OCI-LY1 (cell line): ENCODE results near the gene SH3PXD2A.

Experiments
- H2AFZ ChIP-seq: fragments of 200-600 bp; sonication (generic), shearing (Covaris generic); 2 replicates; pipeline ENCODE4 v1.6.0; 2014; ENCODE audit warnings: antibody characterized with exemption, mild to moderate bottlenecking, low read length
- H3F3A ChIP-seq: fragments of 200-600 bp; sonication (generic), shearing (Covaris generic); 2 replicates; pipeline ENCODE4 v1.6.0; 2014; ENCODE audit warnings: mild to moderate bottlenecking, antibody characterized with exemption, low read length, moderate library complexity; ENCODE audit not compliant: insufficient read depth
- H3K27ac ChIP-seq: fragments of 200-600 bp; sonication (generic); 2 replicates; pipeline ENCODE4 v1.5.1; 2014; ENCODE audit warnings: low read length, mixed run types, mild to moderate bottlenecking, low read depth; ENCODE audit not compliant: poor library complexity, severe bottlenecking
- H3K27me3 ChIP-seq: fragments of 200-600 bp; sonication (generic); 2 replicates; pipeline ENCODE4 v1.6.0; 2014; ENCODE audit warnings: antibody characterized with exemption, mild to moderate bottlenecking, low read length, moderate library complexity; ENCODE audit not compliant: insufficient read depth
- H3K36me3 ChIP-seq: fragments of 200-600 bp; sonication (generic); 2 replicates; pipeline ENCODE4 v1.6.1; 2014; ENCODE audit warnings: mild to moderate bottlenecking, antibody characterized with exemption, low read length, moderate library complexity, mixed read lengths; ENCODE audit not compliant: insufficient read depth
- H3K4me1 ChIP-seq: fragments of 200-600 bp; sonication (generic); 2 replicates; pipeline ENCODE4 v1.5.1; 2014; ENCODE audit warnings: mild to moderate bottlenecking, low read length, moderate library complexity; ENCODE audit not compliant: insufficient read depth, severe bottlenecking
- H3K4me2 ChIP-seq: fragments of 200-600 bp; sonication (generic), shearing (Covaris generic); 2 replicates; pipeline ENCODE4 v1.6.1; 2014; ENCODE audit warnings: low read length
- H3K4me3 ChIP-seq: fragments of 200-600 bp; sonication (generic); 2 replicates; pipeline ENCODE4 v1.5.1; 2014; ENCODE audit warnings: low read length, low read depth, mild to moderate bottlenecking, mixed read lengths; ENCODE audit not compliant: poor library complexity, severe bottlenecking
- H3K79me2 ChIP-seq: fragments of 200-600 bp; shearing (Covaris generic); 2 replicates; pipeline ENCODE4 v1.6.1; 2016; ENCODE audit warnings: mixed run types, low read length, mixed read lengths; ENCODE audit not compliant: insufficient read depth
- H3K9ac ChIP-seq: fragments of 200-600 bp; sonication (generic), shearing (Covaris generic); 2 replicates; pipeline ENCODE4 v1.6.1; 2014; ENCODE audit warnings: mild to moderate bottlenecking, low read length, mixed read lengths
- H3K9me2 ChIP-seq: fragments of 200-600 bp; sonication (generic), shearing (Covaris generic); 2 replicates; pipeline ENCODE4 v1.6.1; 2014; ENCODE audit warnings: low read depth, mild to moderate bottlenecking, low read length, mixed read lengths
- H3K9me3 ChIP-seq: fragments of 200-600 bp; shearing (Covaris generic); 2 replicates; pipeline ENCODE4 v1.6.1; 2014; ENCODE audit warnings: low read length, mixed read lengths
- H4K20me1 ChIP-seq: fragments of 200-600 bp; sonication (generic), shearing (Covaris generic); 2 replicates; pipeline ENCODE4 v1.6.0; 2016; ENCODE audit warnings: mild to moderate bottlenecking, low read length; ENCODE audit not compliant: insufficient read depth
- CTCF ChIP-seq: fragments of 200-600 bp; sonication (generic), shearing (Covaris generic); IDR thresholded peaks from 2 replicates; pipeline ENCODE4 v1.5.1; 2017; ENCODE audit warnings: mild to moderate bottlenecking, antibody characterized with exemption, low read length, moderate library complexity, mixed read lengths
- EZH2 ChIP-seq: fragments of 200-600 bp; sonication (generic), shearing (Covaris generic); IDR thresholded peaks from 2 replicates; pipeline ENCODE4 v1.8.0; 2017; ENCODE audit warnings: borderline replicate concordance, mixed run types, mild to moderate bottlenecking, antibody characterized with exemption, low read length, moderate library complexity, mixed read lengths

The SH3PXD2A gene

GRCh38 chr10:103599907-103600306, 255.5 kb downstream of the SH3PXD2A start:
- no peak overlapping the region for H3K27ac ChIP-seq
- no peak overlapping the region for H3K9ac ChIP-seq
- no peaks in the 10 kb centered on the region for H3K4me1 ChIP-seq
- no peaks in the 10 kb centered on the region for H3K79me2 ChIP-seq
- no peaks in the 10 kb centered on the region for H3K9me2 ChIP-seq
- H3K36me3 ChIP-seq = no peaks in the 10 kb centered on the region
- TF ChIP-seq CTCF (no peak), EZH2 (no peak)
- H3K27me3 ChIP-seq = 0 out of 2 replicates have a peak, but pooled peaks cover 3% of the 10 kb centered on the region
- H3K4me3 ChIP-seq = no peak overlapping the region
- H3F3A ChIP-seq = no peaks in the 10 kb centered on the region
- H3K9me3 ChIP-seq = no peaks in the 10 kb centered on the region
- no peak overlapping the region for H3K4me2 ChIP-seq
- no peak overlapping the region for H2AFZ ChIP-seq
- H4K20me1 ChIP-seq = no peaks in the 10 kb centered on the region

DNA sequence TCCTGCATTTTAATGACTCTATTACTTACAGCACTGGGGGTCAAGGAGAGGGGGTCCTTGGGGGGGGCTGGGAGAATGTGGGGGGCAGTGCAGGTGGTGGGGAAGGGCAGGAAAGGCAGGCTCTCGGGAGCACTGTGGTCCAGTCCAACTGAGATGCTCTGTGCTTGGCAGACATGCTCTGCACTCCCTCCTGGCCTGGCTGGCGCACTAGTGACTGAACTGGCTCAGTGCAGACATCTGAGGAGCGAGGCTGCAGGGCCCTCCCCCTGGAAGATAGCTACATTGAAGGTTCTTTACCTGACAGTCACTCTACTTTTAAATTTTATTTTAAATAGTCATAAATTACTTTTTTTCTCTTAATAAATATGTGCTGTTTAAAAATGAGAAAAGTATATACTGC, 256.2 kb downstream of the SH3PXD2A start:
- Histone ChIP-seq H4K20me1 (no peaks in the 10 kb centered on the region), H3K4me2 (no peak overlapping the region), H3F3A (no peaks in the 10 kb centered on the region)

DNA sequence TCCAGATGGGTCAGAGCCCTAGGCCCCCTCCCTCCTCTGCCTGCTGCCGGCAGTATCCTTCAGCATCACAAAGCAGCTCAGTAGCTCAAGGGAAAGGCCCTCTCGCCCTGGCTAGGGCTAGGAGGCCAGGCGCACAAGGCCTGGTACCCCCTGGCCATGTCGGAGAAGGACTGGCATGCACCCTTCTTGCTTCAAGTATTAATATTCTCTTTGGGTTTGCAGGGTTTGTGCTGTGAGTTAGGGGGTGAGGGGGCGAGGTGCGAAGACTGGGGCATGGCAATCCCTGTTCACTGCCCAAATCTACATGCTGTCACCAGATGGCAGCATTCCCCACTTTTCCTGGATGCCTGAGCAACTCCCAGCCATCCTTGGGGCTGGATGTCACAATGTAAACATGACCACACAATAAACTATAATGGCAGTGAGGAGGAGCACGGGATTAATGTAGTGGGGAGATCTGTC, 256.7 kb downstream of the SH3PXD2A start:
- Histone ChIP-seq H3K9me2 (no peaks in the 10 kb centered on the region), H3K4me3 (no peak overlapping the region), H4K20me1 (no peaks in the 10 kb centered on the region), H3K27ac (no peak overlapping the region), H3K9ac (no peak overlapping the region), H3K27me3 (0 out of 2 replicates have a peak, but pooled peaks cover 3% of the 10 kb centered on the region), H3K36me3 (no peaks in the 10 kb centered on the region), H3K4me1 (no peaks in the 10 kb centered on the region), H2AFZ (no peak overlapping the region), H3F3A (no peaks in the 10 kb centered on the region), H3K9me3 (no peaks in the 10 kb centered on the region), H3K79me2 (no peaks in the 10 kb centered on the region), H3K4me2 (no peak overlapping the region)
- TF ChIP-seq EZH2 (no peak), CTCF (peak; percentile 64; the same call in 1 of the 2 replicates)

More for the DNA sequence above, 256.2 kb downstream of the SH3PXD2A start:
- TF ChIP-seq CTCF (no peak), EZH2 (no peak)
- Histone ChIP-seq H3K9me2 (no peaks in the 10 kb centered on the region), H3K27me3 (0 out of 2 replicates have a peak, but pooled peaks cover 3% of the 10 kb centered on the region), H3K9ac (no peak overlapping the region), H3K36me3 (no peaks in the 10 kb centered on the region), H3K4me1 (no peaks in the 10 kb centered on the region), H2AFZ (no peak overlapping the region), H3K4me3 (no peak overlapping the region), H3K27ac (no peak overlapping the region), H3K79me2 (no peaks in the 10 kb centered on the region), H3K9me3 (no peaks in the 10 kb centered on the region)
